A549 (cell line): ENCODE measurements around the gene CKAP5.

Experiments
- CHD4 ChIP-seq: fragments of 200-600 bp; sonication (generic); IDR thresholded peaks from 2 replicates; pipeline ENCODE4 v1.6.1; 2016; ENCODE audit warnings: antibody characterized with exemption, mild to moderate bottlenecking, borderline replicate concordance
- HDAC2 ChIP-seq: fragments of 200-600 bp; sonication (generic); IDR thresholded peaks from 2 replicates; pipeline ENCODE4 v1.6.1; 2016
- JUN ChIP-seq, 2 experiments: fragments of >200 bp; sonication (Bioruptor Twin); formaldehyde crosslinking; IDR thresholded peaks; 2 replicates in 1 of 2; 3 replicates in 1 of 2; pipeline ENCODE4 v1.6.1; 2016 to 2017
- POLR2A ChIP-seq: IDR thresholded peaks from 2 replicates; pipeline ENCODE4 v1.6.1; 2012; ENCODE audit warnings: mild to moderate bottlenecking, low read length
- RFX5 ChIP-seq: fragments of 450-650 bp; IDR thresholded peaks from 2 replicates; pipeline ENCODE4 v1.7.1; 2014; ENCODE audit warnings: antibody characterized with exemption, mild to moderate bottlenecking, moderate library complexity
- RNF2 ChIP-seq: fragments of 200-600 bp; sonication (generic); IDR thresholded peaks from 2 replicates; pipeline ENCODE4 v1.6.1; 2016; ENCODE audit warnings: low read depth, mild to moderate bottlenecking, antibody characterized with exemption, moderate library complexity, borderline replicate concordance
- SMC3 ChIP-seq: fragments of >200 bp; sonication (Bioruptor Twin); formaldehyde crosslinking; IDR thresholded peaks from 3 replicates; pipeline ENCODE4 v1.6.1; 2018; ENCODE audit warnings: inconsistent platforms
- ZNF302 ChIP-seq: fragments of 250-450 bp; sonication (Bioruptor Pico); IDR thresholded peaks from 2 replicates; pipeline ENCODE4 v1.9.0; 2021; ENCODE audit warnings: inconsistent platforms, mild to moderate bottlenecking, moderate library complexity
- TF ChIP-seq, protein P1 (sequence below): fragments of >200 bp; sonication (Bioruptor Twin); formaldehyde crosslinking; IDR thresholded peaks from 3 replicates; pipeline ENCODE4 v1.5.1; 2016
- TF ChIP-seq, protein P2 (sequence below): fragments of >200 bp; sonication (Bioruptor Twin); formaldehyde crosslinking; IDR thresholded peaks from 3 replicates; pipeline ENCODE4 v1.6.1; 2016
- TF ChIP-seq, protein P3 (sequence below): fragments of 450-650 bp; IDR thresholded peaks from 2 replicates; pipeline ENCODE4 v1.6.1; 2014; ENCODE audit warnings: antibody characterized with exemption
- TF ChIP-seq, protein P4 (sequence below): IDR thresholded peaks from 2 replicates; pipeline ENCODE4 v1.6.1; 2012

DNA sequence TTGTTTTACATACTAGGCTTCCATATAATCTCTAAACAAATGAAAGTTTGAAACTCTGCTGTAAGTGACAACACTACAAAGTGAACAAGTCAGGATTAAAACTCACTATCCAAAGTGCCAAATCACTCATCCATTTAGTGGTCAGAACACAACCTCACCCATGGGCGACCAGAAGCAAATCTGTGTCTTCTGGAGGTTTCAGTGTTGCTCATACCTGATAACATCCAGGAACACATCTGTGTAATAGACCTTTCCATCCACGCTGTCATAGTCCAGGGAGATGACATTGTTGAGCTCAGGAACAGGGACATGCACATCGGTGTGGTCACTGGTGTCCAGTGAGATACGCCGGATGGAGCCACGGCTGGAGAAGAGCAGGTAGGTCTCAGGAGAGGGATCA, 28.5 kb upstream of the CKAP5 start:
- TF ChIP-seq RNF2 (no peak), SMC3 (no peak), CHD4 (no peak), JUN (IDR thresholded peaks at IDR 0.05) (no peak), HDAC2 (no peak), POLR2A (no peak), RFX5 (no peak), ZNF302 (CRISPR knock-in tag) (no peak)
- TF ChIP-seq, protein P1, sequence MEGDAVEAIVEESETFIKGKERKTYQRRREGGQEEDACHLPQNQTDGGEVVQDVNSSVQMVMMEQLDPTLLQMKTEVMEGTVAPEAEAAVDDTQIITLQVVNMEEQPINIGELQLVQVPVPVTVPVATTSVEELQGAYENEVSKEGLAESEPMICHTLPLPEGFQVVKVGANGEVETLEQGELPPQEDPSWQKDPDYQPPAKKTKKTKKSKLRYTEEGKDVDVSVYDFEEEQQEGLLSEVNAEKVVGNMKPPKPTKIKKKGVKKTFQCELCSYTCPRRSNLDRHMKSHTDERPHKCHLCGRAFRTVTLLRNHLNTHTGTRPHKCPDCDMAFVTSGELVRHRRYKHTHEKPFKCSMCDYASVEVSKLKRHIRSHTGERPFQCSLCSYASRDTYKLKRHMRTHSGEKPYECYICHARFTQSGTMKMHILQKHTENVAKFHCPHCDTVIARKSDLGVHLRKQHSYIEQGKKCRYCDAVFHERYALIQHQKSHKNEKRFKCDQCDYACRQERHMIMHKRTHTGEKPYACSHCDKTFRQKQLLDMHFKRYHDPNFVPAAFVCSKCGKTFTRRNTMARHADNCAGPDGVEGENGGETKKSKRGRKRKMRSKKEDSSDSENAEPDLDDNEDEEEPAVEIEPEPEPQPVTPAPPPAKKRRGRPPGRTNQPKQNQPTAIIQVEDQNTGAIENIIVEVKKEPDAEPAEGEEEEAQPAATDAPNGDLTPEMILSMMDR: no peak
- TF ChIP-seq, protein P2, sequence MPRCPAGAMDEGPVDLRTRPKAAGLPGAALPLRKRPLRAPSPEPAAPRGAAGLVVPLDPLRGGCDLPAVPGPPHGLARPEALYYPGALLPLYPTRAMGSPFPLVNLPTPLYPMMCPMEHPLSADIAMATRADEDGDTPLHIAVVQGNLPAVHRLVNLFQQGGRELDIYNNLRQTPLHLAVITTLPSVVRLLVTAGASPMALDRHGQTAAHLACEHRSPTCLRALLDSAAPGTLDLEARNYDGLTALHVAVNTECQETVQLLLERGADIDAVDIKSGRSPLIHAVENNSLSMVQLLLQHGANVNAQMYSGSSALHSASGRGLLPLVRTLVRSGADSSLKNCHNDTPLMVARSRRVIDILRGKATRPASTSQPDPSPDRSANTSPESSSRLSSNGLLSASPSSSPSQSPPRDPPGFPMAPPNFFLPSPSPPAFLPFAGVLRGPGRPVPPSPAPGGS: no peak
- TF ChIP-seq, protein P3, sequence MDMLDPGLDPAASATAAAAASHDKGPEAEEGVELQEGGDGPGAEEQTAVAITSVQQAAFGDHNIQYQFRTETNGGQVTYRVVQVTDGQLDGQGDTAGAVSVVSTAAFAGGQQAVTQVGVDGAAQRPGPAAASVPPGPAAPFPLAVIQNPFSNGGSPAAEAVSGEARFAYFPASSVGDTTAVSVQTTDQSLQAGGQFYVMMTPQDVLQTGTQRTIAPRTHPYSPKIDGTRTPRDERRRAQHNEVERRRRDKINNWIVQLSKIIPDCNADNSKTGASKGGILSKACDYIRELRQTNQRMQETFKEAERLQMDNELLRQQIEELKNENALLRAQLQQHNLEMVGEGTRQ: no peak
- TF ChIP-seq, protein P4, sequence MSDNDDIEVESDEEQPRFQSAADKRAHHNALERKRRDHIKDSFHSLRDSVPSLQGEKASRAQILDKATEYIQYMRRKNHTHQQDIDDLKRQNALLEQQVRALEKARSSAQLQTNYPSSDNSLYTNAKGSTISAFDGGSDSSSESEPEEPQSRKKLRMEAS: no peak
